GM12878 (cell line): Measurements from ENCODE around the gene SLC22A12. TPM values are rescaled to one million over a fixed set of nuclear protein-coding genes. Genes with fewer than 3 reads are reported as not detected.

Experiments
- ATAC-seq: fragments of 200-7000 bp; cut with Tn5 transposase; 3 replicates; pipeline ENCODE4 v1.9.1; 2020; ENCODE audit warnings: mild to moderate bottlenecking, moderate library complexity
- BruUV-seq: library from RNA; stranded (reverse); fragments of 400-500 nt; replicated peaks from 2 replicates; lab custom pipeline; 2021; lab: Mats Ljungman, UMichigan
- CTCF ChIA-PET: fragments of 300-600 bp; sonication (Branson Sonifier 250); formaldehyde crosslinking; extraction: SDS; loops from one replicate; lab custom pipeline; 2021; ENCODE audit warnings: inconsistent platforms; lab: Yijun Ruan, JAX
- POLR2A ChIA-PET: fragments of 350-600 bp; formaldehyde crosslinking; extraction: SDS; loops from one replicate; lab custom pipeline; 2021; ENCODE audit warnings: inconsistent platforms; lab: Charles Lee
- RAD21 ChIA-PET: fragments of 300-600 bp; sonication (Branson Sonifier 250); formaldehyde crosslinking; loops from one replicate; lab custom pipeline; 2023; ENCODE audit warnings: antibody characterized with exemption; ENCODE audit not compliant: unreplicated experiment; lab: Charles Lee
- SMC1A ChIA-PET: fragments of 300-600 bp; sonication (Branson Sonifier 250); formaldehyde crosslinking; loops from one replicate; lab custom pipeline; 2023; ENCODE audit not compliant: unreplicated experiment, uncharacterized antibody; lab: Charles Lee
- DNase-seq: peaks from one replicate; pipeline ENCODE4 v3.0.0-alpha.2; 2011; ENCODE audit warnings: low read depth, low spot score
- FAIRE-seq: peaks from 3 replicates; lab custom pipeline; 2011; peaks lifted over from hg19 to GRCh38; lab: Jason Lieb, UNC
- H2AFZ ChIP-seq: 2 replicates; pipeline ENCODE4 v1.6.0; 2011; ENCODE audit warnings: low read depth, low read length, control low read depth; ENCODE audit not compliant: control insufficient read depth
- H3K27ac ChIP-seq: 2 replicates; pipeline ENCODE4 v1.5.1; 2011; ENCODE audit warnings: control low read depth; ENCODE audit not compliant: control insufficient read depth, insufficient read depth
- H3K27me3 ChIP-seq, 2 experiments: replicated peaks in 1 of 2; 2 replicates each; pipeline versions ENCODE4 v1.6.0 to v1.6.1; 2011; ENCODE audit warnings: low read length in 1 of 2; ENCODE audit not compliant: control insufficient read depth in 2 of 2, insufficient read depth in 2 of 2
- H3K36me3 ChIP-seq, 2 experiments: 2 replicates each; pipeline ENCODE4 v1.5.1; 2011; ENCODE audit warnings: low read length in 1 of 2; ENCODE audit not compliant: control insufficient read depth in 2 of 2, insufficient read depth in 2 of 2
- H3K4me1 ChIP-seq: 2 replicates; pipeline ENCODE4 v1.6.1; 2011; ENCODE audit warnings: mild to moderate bottlenecking, low read length, moderate library complexity, mixed read lengths; ENCODE audit not compliant: control insufficient read depth, insufficient read depth
- H3K4me2 ChIP-seq: 2 replicates; pipeline ENCODE4 v1.6.0; 2011; ENCODE audit warnings: control low read depth; ENCODE audit not compliant: control insufficient read depth, insufficient read depth
- H3K4me3 ChIP-seq: fragments of 200-600 bp; sonication (generic); 2 replicates; pipeline ENCODE4 v1.5.1; 2016
- H3K79me2 ChIP-seq: 2 replicates; pipeline ENCODE4 v1.6.0; 2011; ENCODE audit warnings: low read length; ENCODE audit not compliant: control insufficient read depth, insufficient read depth
- H3K9ac ChIP-seq: 2 replicates; pipeline ENCODE4 v1.8.0; 2011; ENCODE audit warnings: low read length, control low read depth, mixed read lengths; ENCODE audit not compliant: control insufficient read depth, insufficient read depth
- H3K9me3 ChIP-seq: replicated peaks from 3 replicates; pipeline ENCODE4 v1.5.1; 2011; ENCODE audit warnings: mild to moderate bottlenecking, low read length; ENCODE audit not compliant: control insufficient read depth, insufficient read depth
- H4K20me1 ChIP-seq: 2 replicates; pipeline ENCODE4 v1.6.0; 2011; ENCODE audit not compliant: control insufficient read depth, insufficient read depth
- ATF7 ChIP-seq: fragments of 450-650 bp; IDR thresholded peaks from 2 replicates; pipeline ENCODE4 v1.6.1; 2016; ENCODE audit warnings: low read depth, mild to moderate bottlenecking
- CBFB ChIP-seq: IDR thresholded peaks from 2 replicates; pipeline ENCODE4 v1.6.1; 2016; ENCODE audit warnings: antibody characterized with exemption, low read depth
- GATAD2B ChIP-seq: fragments of 450-650 bp; conservative IDR thresholded peaks from 2 replicates; pipeline ENCODE4 v1.6.1; 2017; ENCODE audit warnings: low read depth, mild to moderate bottlenecking, moderate library complexity
- NFYA ChIP-seq: IDR thresholded peaks from 2 replicates; pipeline ENCODE4 v1.6.1; 2011; ENCODE audit warnings: low read depth, mild to moderate bottlenecking, low read length, improper control_type of control experiment, borderline replicate concordance
- RUNX3 ChIP-seq: IDR thresholded peaks from 2 replicates; pipeline ENCODE4 v1.6.1; 2012; ENCODE audit warnings: low read length, inconsistent platforms
- TCF3 ChIP-seq: IDR thresholded peaks from 2 replicates; pipeline ENCODE4 v1.6.1; 2012; ENCODE audit warnings: low read depth, mild to moderate bottlenecking, low read length, borderline replicate concordance; ENCODE audit not compliant: insufficient read depth
- WGBS: methylation state at CpG from one replicate; pipeline ENCODE4 v1.1.6; 2016; ENCODE audit warnings: low lambda C conversion rate; ENCODE audit not compliant: insufficient replicate concordance, insufficient coverage; ENCODE audit errors: missing lambda C conversion rate; 5-methylcytosine and 5-hydroxymethylcytosine counted together
- in situ Hi-C: fragments of 300-500 bp; cut with MboI; formaldehyde crosslinking; loops from 9 replicates; pipeline ENCODE4 v1.14.3; 2018; ENCODE audit warnings: mixed read lengths
- intact Hi-C: fragments of 100-400 bp; cut with micrococcal nuclease; formaldehyde crosslinking; loops from one replicate; pipeline ENCODE4 v1.14.2; 2022; ENCODE audit not compliant: unreplicated experiment
- polyA plus RNA-seq, 11 experiments: library from polyadenylated mRNA; depleted of rRNA in 4 of 11; unstranded in 6 of 11; stranded (reverse) in 5 of 11; fragments of >200 nt; fragmentation: Nextera tagmentation in 4 of 11; fragmentation: Illumina TruSeq in 1 of 11; extraction: Ambion mirVana in 4 of 11; extraction: Trizol in 1 of 11; gene quantifications; 1 replicate in 1 of 11; 2 replicates in 10 of 11; pipeline versions ENCODE4 v1.2.1 to v1.2.3, GENCODE V29; 2011 to 2016; ENCODE audit warnings: inconsistent platforms in 2 of 11, missing spikeins in 2 of 11, low read depth in 1 of 11
- total RNA-seq, 4 experiments: library from RNA; depleted of rRNA in 3 of 4; stranded (reverse); fragments of >200 nt in 3 of 4; fragmentation: Illumina TruSeq in 1 of 4; extraction: Trizol in 1 of 4; gene quantifications; 2 replicates each; pipeline versions ENCODE4 v1.2.1 to v1.2.3, GENCODE V29; 2013 to 2021
- TF ChIP-seq, protein P1 (sequence below): IDR thresholded peaks from 2 replicates; pipeline ENCODE4 v1.6.1; 2011; ENCODE audit warnings: mild to moderate bottlenecking, low read depth, low read length, moderate library complexity; ENCODE audit not compliant: insufficient replicate concordance
- TF ChIP-seq, protein P2 (sequence below): fragments of 450-650 bp; conservative IDR thresholded peaks from 2 replicates; pipeline ENCODE4 v1.6.1; 2017; ENCODE audit warnings: mild to moderate bottlenecking, moderate library complexity
- TF ChIP-seq, protein P3 (sequence below): fragments of 450-650 bp; IDR thresholded peaks from 2 replicates; pipeline ENCODE4 v1.6.1; 2017; ENCODE audit warnings: low read depth, mild to moderate bottlenecking, moderate library complexity
- TF ChIP-seq, protein P4 (sequence below): fragments of 450-650 bp; formaldehyde crosslinking; IDR thresholded peaks from 2 replicates; pipeline ENCODE4 v1.4.0; 2020; ENCODE audit warnings: mild to moderate bottlenecking, moderate library complexity
- TF ChIP-seq, protein P5 (sequence below): fragments of 450-650 bp; IDR thresholded peaks from 2 replicates; pipeline ENCODE4 v1.6.1; 2014; ENCODE audit warnings: mild to moderate bottlenecking

The SLC22A12 gene
- total and polyA plus RNA-seq, 10 of the 15 experiments (the other 5 are each of a cell fraction or from before 2014, with no cell fraction given): not detected

DNA sequence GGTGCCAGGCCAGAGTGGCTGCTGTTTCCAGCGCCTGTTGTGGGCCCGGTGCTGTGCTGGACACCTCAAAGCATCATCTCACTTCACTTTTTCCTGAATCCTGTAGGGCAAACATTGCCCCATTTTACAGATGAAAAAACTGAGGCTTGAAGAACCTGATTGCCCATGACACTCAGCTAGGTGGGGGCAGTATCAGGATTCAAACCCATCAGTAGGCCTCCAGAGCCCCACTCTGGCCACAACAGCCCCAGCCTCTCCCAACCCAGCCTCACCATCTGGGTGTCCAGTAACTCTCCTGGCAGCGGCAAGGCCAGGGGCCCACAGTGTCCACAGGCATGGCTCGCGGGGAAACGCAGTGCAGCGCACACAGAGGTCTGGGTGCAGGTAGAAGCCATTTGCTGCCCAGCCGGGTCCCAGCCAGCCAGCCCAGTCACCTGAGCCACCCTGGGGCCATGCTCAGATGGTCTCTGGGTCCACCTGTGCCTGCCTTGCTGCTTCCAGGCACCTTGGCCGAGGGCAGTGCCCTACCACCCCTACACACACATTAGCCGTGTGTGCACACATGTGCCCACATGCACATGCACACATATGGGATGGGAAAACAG, 11.5 kb downstream of the SLC22A12 start:
- Histone ChIP-seq H4K20me1 (no peaks in the 10 kb centered on the region), H3K9ac (no peak overlapping the region)
- WGBS: 35% methylated on average over 10 of the region's 10 CpGs

More for the DNA sequence above, 11.5 kb downstream of the SLC22A12 start:
- TF ChIP-seq RUNX3 (no peak), CBFB (no peak), NFYA (no peak), GATAD2B (no peak), ATF7 (no peak), TCF3 (no peak)
- TF ChIP-seq, protein P1, sequence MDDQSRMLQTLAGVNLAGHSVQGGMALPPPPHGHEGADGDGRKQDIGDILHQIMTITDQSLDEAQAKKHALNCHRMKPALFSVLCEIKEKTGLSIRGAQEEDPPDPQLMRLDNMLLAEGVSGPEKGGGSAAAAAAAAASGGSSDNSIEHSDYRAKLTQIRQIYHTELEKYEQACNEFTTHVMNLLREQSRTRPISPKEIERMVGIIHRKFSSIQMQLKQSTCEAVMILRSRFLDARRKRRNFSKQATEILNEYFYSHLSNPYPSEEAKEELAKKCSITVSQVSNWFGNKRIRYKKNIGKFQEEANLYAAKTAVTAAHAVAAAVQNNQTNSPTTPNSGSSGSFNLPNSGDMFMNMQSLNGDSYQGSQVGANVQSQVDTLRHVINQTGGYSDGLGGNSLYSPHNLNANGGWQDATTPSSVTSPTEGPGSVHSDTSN: no peak
- TF ChIP-seq, protein P2, sequence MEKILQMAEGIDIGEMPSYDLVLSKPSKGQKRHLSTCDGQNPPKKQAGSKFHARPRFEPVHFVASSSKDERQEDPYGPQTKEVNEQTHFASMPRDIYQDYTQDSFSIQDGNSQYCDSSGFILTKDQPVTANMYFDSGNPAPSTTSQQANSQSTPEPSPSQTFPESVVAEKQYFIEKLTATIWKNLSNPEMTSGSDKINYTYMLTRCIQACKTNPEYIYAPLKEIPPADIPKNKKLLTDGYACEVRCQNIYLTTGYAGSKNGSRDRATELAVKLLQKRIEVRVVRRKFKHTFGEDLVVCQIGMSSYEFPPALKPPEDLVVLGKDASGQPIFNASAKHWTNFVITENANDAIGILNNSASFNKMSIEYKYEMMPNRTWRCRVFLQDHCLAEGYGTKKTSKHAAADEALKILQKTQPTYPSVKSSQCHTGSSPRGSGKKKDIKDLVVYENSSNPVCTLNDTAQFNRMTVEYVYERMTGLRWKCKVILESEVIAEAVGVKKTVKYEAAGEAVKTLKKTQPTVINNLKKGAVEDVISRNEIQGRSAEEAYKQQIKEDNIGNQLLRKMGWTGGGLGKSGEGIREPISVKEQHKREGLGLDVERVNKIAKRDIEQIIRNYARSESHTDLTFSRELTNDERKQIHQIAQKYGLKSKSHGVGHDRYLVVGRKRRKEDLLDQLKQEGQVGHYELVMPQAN: no peak
- TF ChIP-seq, protein P3, sequence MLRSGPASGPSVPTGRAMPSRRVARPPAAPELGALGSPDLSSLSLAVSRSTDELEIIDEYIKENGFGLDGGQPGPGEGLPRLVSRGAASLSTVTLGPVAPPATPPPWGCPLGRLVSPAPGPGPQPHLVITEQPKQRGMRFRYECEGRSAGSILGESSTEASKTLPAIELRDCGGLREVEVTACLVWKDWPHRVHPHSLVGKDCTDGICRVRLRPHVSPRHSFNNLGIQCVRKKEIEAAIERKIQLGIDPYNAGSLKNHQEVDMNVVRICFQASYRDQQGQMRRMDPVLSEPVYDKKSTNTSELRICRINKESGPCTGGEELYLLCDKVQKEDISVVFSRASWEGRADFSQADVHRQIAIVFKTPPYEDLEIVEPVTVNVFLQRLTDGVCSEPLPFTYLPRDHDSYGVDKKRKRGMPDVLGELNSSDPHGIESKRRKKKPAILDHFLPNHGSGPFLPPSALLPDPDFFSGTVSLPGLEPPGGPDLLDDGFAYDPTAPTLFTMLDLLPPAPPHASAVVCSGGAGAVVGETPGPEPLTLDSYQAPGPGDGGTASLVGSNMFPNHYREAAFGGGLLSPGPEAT: no peak
- TF ChIP-seq, protein P4, sequence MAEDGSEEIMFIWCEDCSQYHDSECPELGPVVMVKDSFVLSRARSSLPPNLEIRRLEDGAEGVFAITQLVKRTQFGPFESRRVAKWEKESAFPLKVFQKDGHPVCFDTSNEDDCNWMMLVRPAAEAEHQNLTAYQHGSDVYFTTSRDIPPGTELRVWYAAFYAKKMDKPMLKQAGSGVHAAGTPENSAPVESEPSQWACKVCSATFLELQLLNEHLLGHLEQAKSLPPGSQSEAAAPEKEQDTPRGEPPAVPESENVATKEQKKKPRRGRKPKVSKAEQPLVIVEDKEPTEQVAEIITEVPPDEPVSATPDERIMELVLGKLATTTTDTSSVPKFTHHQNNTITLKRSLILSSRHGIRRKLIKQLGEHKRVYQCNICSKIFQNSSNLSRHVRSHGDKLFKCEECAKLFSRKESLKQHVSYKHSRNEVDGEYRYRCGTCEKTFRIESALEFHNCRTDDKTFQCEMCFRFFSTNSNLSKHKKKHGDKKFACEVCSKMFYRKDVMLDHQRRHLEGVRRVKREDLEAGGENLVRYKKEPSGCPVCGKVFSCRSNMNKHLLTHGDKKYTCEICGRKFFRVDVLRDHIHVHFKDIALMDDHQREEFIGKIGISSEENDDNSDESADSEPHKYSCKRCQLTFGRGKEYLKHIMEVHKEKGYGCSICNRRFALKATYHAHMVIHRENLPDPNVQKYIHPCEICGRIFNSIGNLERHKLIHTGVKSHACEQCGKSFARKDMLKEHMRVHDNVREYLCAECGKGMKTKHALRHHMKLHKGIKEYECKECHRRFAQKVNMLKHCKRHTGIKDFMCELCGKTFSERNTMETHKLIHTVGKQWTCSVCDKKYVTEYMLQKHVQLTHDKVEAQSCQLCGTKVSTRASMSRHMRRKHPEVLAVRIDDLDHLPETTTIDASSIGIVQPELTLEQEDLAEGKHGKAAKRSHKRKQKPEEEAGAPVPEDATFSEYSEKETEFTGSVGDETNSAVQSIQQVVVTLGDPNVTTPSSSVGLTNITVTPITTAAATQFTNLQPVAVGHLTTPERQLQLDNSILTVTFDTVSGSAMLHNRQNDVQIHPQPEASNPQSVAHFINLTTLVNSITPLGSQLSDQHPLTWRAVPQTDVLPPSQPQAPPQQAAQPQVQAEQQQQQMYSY (CRISPR knock-in tag): no peak
- TF ChIP-seq, protein P5, sequence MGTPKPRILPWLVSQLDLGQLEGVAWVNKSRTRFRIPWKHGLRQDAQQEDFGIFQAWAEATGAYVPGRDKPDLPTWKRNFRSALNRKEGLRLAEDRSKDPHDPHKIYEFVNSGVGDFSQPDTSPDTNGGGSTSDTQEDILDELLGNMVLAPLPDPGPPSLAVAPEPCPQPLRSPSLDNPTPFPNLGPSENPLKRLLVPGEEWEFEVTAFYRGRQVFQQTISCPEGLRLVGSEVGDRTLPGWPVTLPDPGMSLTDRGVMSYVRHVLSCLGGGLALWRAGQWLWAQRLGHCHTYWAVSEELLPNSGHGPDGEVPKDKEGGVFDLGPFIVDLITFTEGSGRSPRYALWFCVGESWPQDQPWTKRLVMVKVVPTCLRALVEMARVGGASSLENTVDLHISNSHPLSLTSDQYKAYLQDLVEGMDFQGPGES: no peak
- Histone ChIP-seq H3K9me3 (no peaks in the 10 kb centered on the region), H3K27me3 (no peaks in the 10 kb centered on the region), H3K4me1 (no peaks in the 10 kb centered on the region), H3K4me3 (no peak overlapping the region), H3K4me2 (no peak overlapping the region), H2AFZ (no peak overlapping the region), H3K79me2 (no peaks in the 10 kb centered on the region), H3K27ac (no peak overlapping the region), H3K36me3 (no peaks in the 10 kb centered on the region)
- in situ Hi-C loops (no loop called here), intact Hi-C loops (no loop called here)
- no TSS peak for BruUV-seq
- ChIA-PET POLR2A (no interaction called here), CTCF (interaction anchor here (1.2 kb wide), 1 partner anchor 47 kb away, joined by 3 read pairs; no protein-coding TSS in a partner anchor), SMC1A (no interaction called here), RAD21 (no interaction called here)
- ATAC-seq (no peak), DNase-seq (no peak), FAIRE-seq (no peak)
